ENCODE results near the gene AP2S1.

- TF ChIP-seq POLR2AphosphoS5 (IDR thresholded peaks at IDR 0.05) (no peak), CTCF (IDR thresholded peaks at IDR 0.05) (no peak)
These were observed 12.5 kb downstream of the AP2S1 start for GRCh38 chr19:46838160-46838559.
